Measurements from ENCODE around the gene SORCS3.

SORCS3 gene

GRCh38 chr10:105063796-105064195, 422.7 kb downstream of the SORCS3 start:
- DNase-seq = peak; percentile 83
- H3K23ac ChIP-seq (ENCODE audit: low read length) = no peak overlapping the region
- no peak overlapping the region for H4K5ac ChIP-seq (ENCODE audit: low read length)
- no peaks in the 10 kb centered on the region for H3K4me1 ChIP-seq (ENCODE audit: control insufficient read depth, low read depth, low read length)
- no peaks in the 10 kb centered on the region for H3K79me2 ChIP-seq (ENCODE audit: control insufficient read depth, insufficient read depth, low read length)
- no CpG with 5 or more reads among the region's 5 CpGs for WGBS (ENCODE audit: extremely low coverage, insufficient coverage, low lambda C conversion rate)
- H3K36me3 ChIP-seq (ENCODE audit: control insufficient read depth, insufficient read depth, low read length) = no peaks in the 10 kb centered on the region
- H3K9ac ChIP-seq (ENCODE audit: low read length) = no peak overlapping the region
- no peak overlapping the region for H3K4ac ChIP-seq (ENCODE audit: low read depth, low read length)
- no peak overlapping the region for H2BK15ac ChIP-seq (replicated peaks; ENCODE audit: low read depth)
- H3K4me3 ChIP-seq (ENCODE audit: low read length) = no peak overlapping the region
- no peak overlapping the region for H2BK5ac ChIP-seq (ENCODE audit: low read length)
- no peak overlapping the region for H3K56ac ChIP-seq (ENCODE audit: low read length)
- no peaks in the 10 kb centered on the region for H3K27me3 ChIP-seq (ENCODE audit: insufficient read depth, low read length, poor library complexity)
- H3K27ac ChIP-seq (ENCODE audit: low read depth, low read length) = no peak overlapping the region
- no peak overlapping the region for H2AK5ac ChIP-seq (ENCODE audit: low read length)
- H2BK120ac ChIP-seq (ENCODE audit: low read depth, low read length) = no peak overlapping the region
- no peak overlapping the region for H3K4me2 ChIP-seq (ENCODE audit: low read length)
- H3K79me1 ChIP-seq (ENCODE audit: low read length) = no peaks in the 10 kb centered on the region
- no peak overlapping the region for H4K8ac ChIP-seq (ENCODE audit: low read depth, low read length)
- H3K18ac ChIP-seq (ENCODE audit: low read length) = no peak overlapping the region

GRCh38 chr10:105068497-105068896, 427.4 kb downstream of the SORCS3 start:
- no CpG with 5 or more reads among the region's 3 CpGs for WGBS (ENCODE audit: extremely low coverage, insufficient coverage, low lambda C conversion rate)

GRCh38 chr10:105070249-105070648, 429.2 kb downstream of the SORCS3 start:
- peak; percentile 9 for DNase-seq
- H2BK5ac ChIP-seq (ENCODE audit: low read length) = no peak overlapping the region
- H3K79me1 ChIP-seq (ENCODE audit: low read length) = no peaks in the 10 kb centered on the region
- no peak overlapping the region for H3K56ac ChIP-seq (ENCODE audit: low read length)
- H4K8ac ChIP-seq (ENCODE audit: low read depth, low read length) = no peak overlapping the region
- no peak overlapping the region for H3K4me2 ChIP-seq (ENCODE audit: low read length)
- no peaks in the 10 kb centered on the region for H3K27me3 ChIP-seq (ENCODE audit: insufficient read depth, low read length, poor library complexity)
- H3K4me3 ChIP-seq (ENCODE audit: low read length) = no peak overlapping the region
- no peaks in the 10 kb centered on the region for H3K4me1 ChIP-seq (ENCODE audit: control insufficient read depth, low read depth, low read length)
- no peak overlapping the region for H3K9ac ChIP-seq (ENCODE audit: low read length)
- WGBS (ENCODE audit: extremely low coverage, insufficient coverage, low lambda C conversion rate) = no CpG with 5 or more reads among the region's 1 CpG
- no peaks in the 10 kb centered on the region for H3K36me3 ChIP-seq (ENCODE audit: control insufficient read depth, insufficient read depth, low read length)
- no peak overlapping the region for H2BK120ac ChIP-seq (ENCODE audit: low read depth, low read length)
- H3K79me2 ChIP-seq (ENCODE audit: control insufficient read depth, insufficient read depth, low read length) = no peaks in the 10 kb centered on the region
- H3K18ac ChIP-seq (ENCODE audit: low read length) = no peak overlapping the region
- no peak overlapping the region for H2AK5ac ChIP-seq (ENCODE audit: low read length)
- H2BK15ac ChIP-seq (replicated peaks; ENCODE audit: low read depth) = no peak overlapping the region
- H4K5ac ChIP-seq (ENCODE audit: low read length) = no peak overlapping the region
- H3K27ac ChIP-seq (ENCODE audit: low read depth, low read length) = no peak overlapping the region
- H3K4ac ChIP-seq (ENCODE audit: low read depth, low read length) = no peak overlapping the region
- no peak overlapping the region for H3K23ac ChIP-seq (ENCODE audit: low read length)

More at GRCh38 chr10:105068497-105068896, 427.4 kb downstream of the SORCS3 start:
- H2AK5ac ChIP-seq (ENCODE audit: low read length) = no peak overlapping the region
- DNase-seq = no peak
- no peak overlapping the region for H2BK120ac ChIP-seq (ENCODE audit: low read depth, low read length)
- H2BK5ac ChIP-seq (ENCODE audit: low read length) = no peak overlapping the region
- H3K79me2 ChIP-seq (ENCODE audit: control insufficient read depth, insufficient read depth, low read length) = no peaks in the 10 kb centered on the region
- H3K9ac ChIP-seq (ENCODE audit: low read length) = no peak overlapping the region
- H3K4me2 ChIP-seq (ENCODE audit: low read length) = no peak overlapping the region
- H3K18ac ChIP-seq (ENCODE audit: low read length) = no peak overlapping the region
- H3K4me1 ChIP-seq (ENCODE audit: control insufficient read depth, low read depth, low read length) = no peaks in the 10 kb centered on the region
- no peak overlapping the region for H4K5ac ChIP-seq (ENCODE audit: low read length)
- no peak overlapping the region for H3K4me3 ChIP-seq (ENCODE audit: low read length)
- H3K4ac ChIP-seq (ENCODE audit: low read depth, low read length) = no peak overlapping the region
- H3K23ac ChIP-seq (ENCODE audit: low read length) = no peak overlapping the region
- no peak overlapping the region for H3K56ac ChIP-seq (ENCODE audit: low read length)
- H3K27ac ChIP-seq (ENCODE audit: low read depth, low read length) = no peak overlapping the region
- H3K36me3 ChIP-seq (ENCODE audit: control insufficient read depth, insufficient read depth, low read length) = no peaks in the 10 kb centered on the region
- no peaks in the 10 kb centered on the region for H3K27me3 ChIP-seq (ENCODE audit: insufficient read depth, low read length, poor library complexity)
- no peaks in the 10 kb centered on the region for H3K79me1 ChIP-seq (ENCODE audit: low read length)
- H4K8ac ChIP-seq (ENCODE audit: low read depth, low read length) = no peak overlapping the region
- no peak overlapping the region for H2BK15ac ChIP-seq (replicated peaks; ENCODE audit: low read depth)

GRCh38 chr10:105070952-105071351, 429.9 kb downstream of the SORCS3 start:
- Histone ChIP-seq H2AK5ac (ENCODE audit: low read length) (no peak overlapping the region), H2BK5ac (ENCODE audit: low read length) (no peak overlapping the region), H3K4me3 (ENCODE audit: low read length) (no peak overlapping the region), H3K79me1 (ENCODE audit: low read length) (no peaks in the 10 kb centered on the region), H3K4me1 (ENCODE audit: control insufficient read depth, low read depth, low read length) (no peaks in the 10 kb centered on the region), H3K9ac (ENCODE audit: low read length) (no peak overlapping the region), H3K27me3 (ENCODE audit: insufficient read depth, low read length, poor library complexity) (no peaks in the 10 kb centered on the region), H4K8ac (ENCODE audit: low read depth, low read length) (no peak overlapping the region), H3K18ac (ENCODE audit: low read length) (no peak overlapping the region), H3K27ac (ENCODE audit: low read depth, low read length) (no peak overlapping the region), H3K56ac (ENCODE audit: low read length) (no peak overlapping the region), H3K23ac (ENCODE audit: low read length) (no peak overlapping the region), H2BK15ac (replicated peaks; ENCODE audit: low read depth) (no peak overlapping the region), H3K79me2 (ENCODE audit: control insufficient read depth, insufficient read depth, low read length) (no peaks in the 10 kb centered on the region), H2BK120ac (ENCODE audit: low read depth, low read length) (no peak overlapping the region), H3K4me2 (ENCODE audit: low read length) (no peak overlapping the region), H4K5ac (ENCODE audit: low read length) (no peak overlapping the region), H3K36me3 (ENCODE audit: control insufficient read depth, insufficient read depth, low read length) (no peaks in the 10 kb centered on the region), H3K4ac (ENCODE audit: low read depth, low read length) (no peak overlapping the region)
- DNase-seq = no peak
- WGBS (ENCODE audit: extremely low coverage, insufficient coverage, low lambda C conversion rate) = no CpG with 5 or more reads among the region's 1 CpG

- no peaks in the 10 kb centered on the region for H3K27me3 ChIP-seq (ENCODE audit: insufficient read depth, low read length, poor library complexity)
- no peak for DNase-seq
- H2BK15ac ChIP-seq (replicated peaks; ENCODE audit: low read depth) = no peak overlapping the region
- H4K8ac ChIP-seq (ENCODE audit: low read depth, low read length) = no peak overlapping the region
- H3K79me2 ChIP-seq (ENCODE audit: control insufficient read depth, insufficient read depth, low read length) = no peaks in the 10 kb centered on the region
- no peaks in the 10 kb centered on the region for H3K36me3 ChIP-seq (ENCODE audit: control insufficient read depth, insufficient read depth, low read length)
- H2AK5ac ChIP-seq (ENCODE audit: low read length) = no peak overlapping the region
- no peak overlapping the region for H4K5ac ChIP-seq (ENCODE audit: low read length)
- no peak overlapping the region for H3K18ac ChIP-seq (ENCODE audit: low read length)
- H3K79me1 ChIP-seq (ENCODE audit: low read length) = no peaks in the 10 kb centered on the region
- H3K4me1 ChIP-seq (ENCODE audit: control insufficient read depth, low read depth, low read length) = no peaks in the 10 kb centered on the region
- no peak overlapping the region for H2BK120ac ChIP-seq (ENCODE audit: low read depth, low read length)
- no peak overlapping the region for H3K27ac ChIP-seq (ENCODE audit: low read depth, low read length)
- no peak overlapping the region for H3K4me3 ChIP-seq (ENCODE audit: low read length)
- no peak overlapping the region for H3K4me2 ChIP-seq (ENCODE audit: low read length)
- H3K4ac ChIP-seq (ENCODE audit: low read depth, low read length) = no peak overlapping the region
- no peak overlapping the region for H3K23ac ChIP-seq (ENCODE audit: low read length)
- no CpG with 5 or more reads among the region's 5 CpGs for WGBS (ENCODE audit: extremely low coverage, insufficient coverage, low lambda C conversion rate)
- no peak overlapping the region for H3K9ac ChIP-seq (ENCODE audit: low read length)
- no peak overlapping the region for H2BK5ac ChIP-seq (ENCODE audit: low read length)
- H3K56ac ChIP-seq (ENCODE audit: low read length) = no peak overlapping the region
Observed at GRCh38 chr10:105071980-105072379, 430.9 kb downstream of the SORCS3 start.

GRCh38 chr10:105073999-105074398, 432.9 kb downstream of the SORCS3 start:
- H3K4me2 ChIP-seq (ENCODE audit: low read length) = no peak overlapping the region
- WGBS (ENCODE audit: extremely low coverage, insufficient coverage, low lambda C conversion rate) = no CpG with 5 or more reads among the region's 4 CpGs
- H3K36me3 ChIP-seq (ENCODE audit: control insufficient read depth, insufficient read depth, low read length) = no peaks in the 10 kb centered on the region
- no peak overlapping the region for H3K23ac ChIP-seq (ENCODE audit: low read length)
- H3K4ac ChIP-seq (ENCODE audit: low read depth, low read length) = no peak overlapping the region
- no peak overlapping the region for H3K9ac ChIP-seq (ENCODE audit: low read length)
- DNase-seq = no peak
- no peak overlapping the region for H3K4me3 ChIP-seq (ENCODE audit: low read length)
- H3K56ac ChIP-seq (ENCODE audit: low read length) = no peak overlapping the region
- no peaks in the 10 kb centered on the region for H3K4me1 ChIP-seq (ENCODE audit: control insufficient read depth, low read depth, low read length)
- no peak overlapping the region for H4K8ac ChIP-seq (ENCODE audit: low read depth, low read length)
- H3K27ac ChIP-seq (ENCODE audit: low read depth, low read length) = no peak overlapping the region
- no peak overlapping the region for H2BK15ac ChIP-seq (replicated peaks; ENCODE audit: low read depth)
- no peak overlapping the region for H4K5ac ChIP-seq (ENCODE audit: low read length)
- H3K79me1 ChIP-seq (ENCODE audit: low read length) = no peaks in the 10 kb centered on the region
- no peaks in the 10 kb centered on the region for H3K79me2 ChIP-seq (ENCODE audit: control insufficient read depth, insufficient read depth, low read length)
- H2AK5ac ChIP-seq (ENCODE audit: low read length) = no peak overlapping the region
- no peaks in the 10 kb centered on the region for H3K27me3 ChIP-seq (ENCODE audit: insufficient read depth, low read length, poor library complexity)
- H2BK5ac ChIP-seq (ENCODE audit: low read length) = no peak overlapping the region
- H2BK120ac ChIP-seq (ENCODE audit: low read depth, low read length) = no peak overlapping the region
- no peak overlapping the region for H3K18ac ChIP-seq (ENCODE audit: low read length)

Measured in mesendoderm (in vitro differentiated cells).